ENCODE data around the gene COL4A2.

DNA sequence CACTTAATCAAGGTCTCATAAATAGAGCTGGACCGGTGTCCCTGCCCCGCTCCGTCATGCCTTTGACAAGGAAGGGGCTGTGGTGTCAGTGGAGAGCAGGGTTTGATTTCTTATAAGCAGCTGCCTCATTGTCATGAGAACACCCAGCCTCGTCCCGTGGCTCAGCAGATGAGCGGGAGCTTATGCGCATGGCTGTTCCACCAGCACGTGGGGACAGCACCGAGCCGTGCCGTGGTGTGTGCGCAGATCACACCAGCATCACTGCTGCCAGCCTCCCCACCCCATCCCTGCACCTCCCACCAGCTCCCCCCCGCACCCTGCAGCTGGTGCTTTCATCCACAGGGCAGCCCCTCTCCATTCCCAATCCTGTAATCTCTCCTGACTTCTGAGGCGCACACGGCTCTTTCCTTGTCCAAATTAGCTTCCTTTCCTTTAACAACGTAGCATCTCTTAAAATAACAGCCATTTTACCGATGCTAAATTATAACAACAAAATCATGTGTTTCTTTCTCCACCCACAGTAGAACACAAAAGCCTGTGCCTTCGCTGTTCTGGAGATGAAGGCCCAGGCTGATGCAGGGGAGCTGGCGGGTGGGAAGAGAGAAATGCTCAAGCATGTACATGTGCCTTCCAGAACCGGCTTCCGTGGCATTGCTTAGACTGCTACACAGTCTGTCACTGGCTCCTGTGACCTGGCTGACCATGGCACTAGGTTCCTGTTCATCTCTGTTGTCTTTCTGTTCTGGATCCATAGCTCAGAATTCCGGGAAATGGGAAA lies 157.7 kb downstream of the COL4A2 start:
- TF ChIP-seq, protein P1, sequence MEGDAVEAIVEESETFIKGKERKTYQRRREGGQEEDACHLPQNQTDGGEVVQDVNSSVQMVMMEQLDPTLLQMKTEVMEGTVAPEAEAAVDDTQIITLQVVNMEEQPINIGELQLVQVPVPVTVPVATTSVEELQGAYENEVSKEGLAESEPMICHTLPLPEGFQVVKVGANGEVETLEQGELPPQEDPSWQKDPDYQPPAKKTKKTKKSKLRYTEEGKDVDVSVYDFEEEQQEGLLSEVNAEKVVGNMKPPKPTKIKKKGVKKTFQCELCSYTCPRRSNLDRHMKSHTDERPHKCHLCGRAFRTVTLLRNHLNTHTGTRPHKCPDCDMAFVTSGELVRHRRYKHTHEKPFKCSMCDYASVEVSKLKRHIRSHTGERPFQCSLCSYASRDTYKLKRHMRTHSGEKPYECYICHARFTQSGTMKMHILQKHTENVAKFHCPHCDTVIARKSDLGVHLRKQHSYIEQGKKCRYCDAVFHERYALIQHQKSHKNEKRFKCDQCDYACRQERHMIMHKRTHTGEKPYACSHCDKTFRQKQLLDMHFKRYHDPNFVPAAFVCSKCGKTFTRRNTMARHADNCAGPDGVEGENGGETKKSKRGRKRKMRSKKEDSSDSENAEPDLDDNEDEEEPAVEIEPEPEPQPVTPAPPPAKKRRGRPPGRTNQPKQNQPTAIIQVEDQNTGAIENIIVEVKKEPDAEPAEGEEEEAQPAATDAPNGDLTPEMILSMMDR (conservative IDR thresholded peaks at IDR 0.05; ENCODE audit: low read length) = no peak
- TF ChIP-seq EZH2phosphoT487 (IDR thresholded peaks at IDR 0.05; ENCODE audit: borderline replicate concordance) = no peak
